ENCODE data around the gene STK4. TPM values are rescaled to one million over a fixed set of nuclear protein-coding genes. Genes with fewer than 3 reads are reported as not detected.

STK4 gene
- total and polyA plus RNA-seq, 2 donors from 2014 or later: 4.3 to 41.0 TPM

DNA sequence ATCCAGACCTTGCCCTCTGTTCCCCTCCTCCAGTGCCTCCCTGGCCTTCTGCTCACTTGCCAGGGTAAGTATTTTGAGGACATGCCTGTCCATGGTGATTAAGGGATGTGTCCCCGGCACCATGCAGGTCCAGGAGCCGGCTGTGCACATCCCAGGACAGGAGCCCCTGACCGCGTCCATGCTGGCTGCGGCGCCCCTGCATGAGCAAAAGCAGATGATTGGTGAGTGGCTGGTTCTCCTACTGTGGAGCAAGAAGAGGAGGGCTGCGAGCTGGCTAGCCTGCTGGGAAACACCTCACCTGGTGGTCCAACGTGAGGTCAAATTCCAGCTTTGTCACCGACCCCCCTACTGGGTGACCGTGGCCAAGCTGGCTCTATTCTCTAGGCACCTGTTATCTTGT lies 29.8 kb upstream of the STK4 start:
- no peak for FAIRE-seq
- intact Hi-C loops (cut with DNase I): no loop called here
- H3K36me3 ChIP-seq (ENCODE audit: control insufficient read depth in 2 of 3, insufficient read depth in 3 of 3, low read length in 3 of 3): peaks cover 0 to 6% (median 3%) of the 10 kb centered on the region in 3 donors
- H3K27ac ChIP-seq (ENCODE audit: low read depth in 2 of 2, low read length in 2 of 2): no peak overlapping the region
- TF ChIP-seq CTCF (IDR thresholded peaks at IDR 0.05; ENCODE audit: borderline replicate concordance, extremely low read depth, insufficient read depth): no peak
- H3K9ac ChIP-seq (ENCODE audit: low read length in 3 of 3): no peak overlapping the region
- peaks cover 0 to 4% (median 0%) of the 10 kb centered on the region in 3 donors for H3K4me1 ChIP-seq (ENCODE audit: control insufficient read depth in 2 of 3, insufficient read depth in 2 of 3, low read depth in 1 of 3, low read length in 3 of 3)
- no peak for DNase-seq
- H3K27me3 ChIP-seq (ENCODE audit: control insufficient read depth, insufficient read depth, low read length): no peaks in the 10 kb centered on the region
- no peaks in the 10 kb centered on the region for H3K9me3 ChIP-seq (ENCODE audit: control insufficient read depth in 2 of 3, insufficient read depth in 1 of 3, low read length in 3 of 3)
- H3K4me3 ChIP-seq (ENCODE audit: low read length in 3 of 3): no peak overlapping the region

GRCh38 chr20:44938637-44939036 lies 27.7 kb upstream of the STK4 start:
- no peak overlapping the region for H3K27ac ChIP-seq (ENCODE audit: low read depth in 2 of 2, low read length in 2 of 2)
- H3K4me3 ChIP-seq (ENCODE audit: low read length in 3 of 3): no peak overlapping the region
- FAIRE-seq: no peak
- peaks cover 0 to 4% (median 0%) of the 10 kb centered on the region in 3 donors for H3K4me1 ChIP-seq (ENCODE audit: control insufficient read depth in 2 of 3, insufficient read depth in 2 of 3, low read depth in 1 of 3, low read length in 3 of 3)
- H3K9ac ChIP-seq (ENCODE audit: low read length in 3 of 3): no peak overlapping the region
- peaks cover 2 to 19% (median 13%) of the 10 kb centered on the region in 3 donors for H3K36me3 ChIP-seq (ENCODE audit: control insufficient read depth in 2 of 3, insufficient read depth in 3 of 3, low read length in 3 of 3)
- H3K27me3 ChIP-seq (ENCODE audit: control insufficient read depth, insufficient read depth, low read length): no peaks in the 10 kb centered on the region
- DNase-seq: no peak
- no peak for TF ChIP-seq CTCF (IDR thresholded peaks at IDR 0.05; ENCODE audit: borderline replicate concordance, extremely low read depth, insufficient read depth)
- H3K9me3 ChIP-seq (ENCODE audit: control insufficient read depth in 2 of 3, insufficient read depth in 1 of 3, low read length in 3 of 3): no peaks in the 10 kb centered on the region
- intact Hi-C loops (cut with DNase I): no loop called here

- no peak for TF ChIP-seq CTCF (IDR thresholded peaks at IDR 0.05; ENCODE audit: borderline replicate concordance, extremely low read depth, insufficient read depth)
- no peak for FAIRE-seq
- H3K27ac ChIP-seq (ENCODE audit: low read depth in 2 of 2, low read length in 2 of 2): no peak overlapping the region
- H3K9me3 ChIP-seq (ENCODE audit: control insufficient read depth in 2 of 3, insufficient read depth in 1 of 3, low read length in 3 of 3): no peaks in the 10 kb centered on the region
- DNase-seq: no peak
- intact Hi-C loops (cut with DNase I): no loop called here
- no peak overlapping the region for H3K9ac ChIP-seq (ENCODE audit: low read length in 3 of 3)
- peaks cover 0 to 6% (median under 1%) of the 10 kb centered on the region in 3 donors for H3K4me1 ChIP-seq (ENCODE audit: control insufficient read depth in 2 of 3, insufficient read depth in 2 of 3, low read depth in 1 of 3, low read length in 3 of 3)
- H3K36me3 ChIP-seq (ENCODE audit: control insufficient read depth in 2 of 3, insufficient read depth in 3 of 3, low read length in 3 of 3): peaks cover 4 to 24% (median 13%) of the 10 kb centered on the region in 3 donors
- no peaks in the 10 kb centered on the region for H3K27me3 ChIP-seq (ENCODE audit: control insufficient read depth, insufficient read depth, low read length)
- no peak overlapping the region for H3K4me3 ChIP-seq (ENCODE audit: low read length in 3 of 3)
These were observed 25.1 kb upstream of the STK4 start for GRCh38 chr20:44941120-44941691.

Measured in kidney (tissue), 14 donors.